ENCODE measurements around the gene BCORL1.
A peak's percentile ranks its signal among the peaks of the same experiment; 100 is the strongest.

The BCORL1 gene, protein sequence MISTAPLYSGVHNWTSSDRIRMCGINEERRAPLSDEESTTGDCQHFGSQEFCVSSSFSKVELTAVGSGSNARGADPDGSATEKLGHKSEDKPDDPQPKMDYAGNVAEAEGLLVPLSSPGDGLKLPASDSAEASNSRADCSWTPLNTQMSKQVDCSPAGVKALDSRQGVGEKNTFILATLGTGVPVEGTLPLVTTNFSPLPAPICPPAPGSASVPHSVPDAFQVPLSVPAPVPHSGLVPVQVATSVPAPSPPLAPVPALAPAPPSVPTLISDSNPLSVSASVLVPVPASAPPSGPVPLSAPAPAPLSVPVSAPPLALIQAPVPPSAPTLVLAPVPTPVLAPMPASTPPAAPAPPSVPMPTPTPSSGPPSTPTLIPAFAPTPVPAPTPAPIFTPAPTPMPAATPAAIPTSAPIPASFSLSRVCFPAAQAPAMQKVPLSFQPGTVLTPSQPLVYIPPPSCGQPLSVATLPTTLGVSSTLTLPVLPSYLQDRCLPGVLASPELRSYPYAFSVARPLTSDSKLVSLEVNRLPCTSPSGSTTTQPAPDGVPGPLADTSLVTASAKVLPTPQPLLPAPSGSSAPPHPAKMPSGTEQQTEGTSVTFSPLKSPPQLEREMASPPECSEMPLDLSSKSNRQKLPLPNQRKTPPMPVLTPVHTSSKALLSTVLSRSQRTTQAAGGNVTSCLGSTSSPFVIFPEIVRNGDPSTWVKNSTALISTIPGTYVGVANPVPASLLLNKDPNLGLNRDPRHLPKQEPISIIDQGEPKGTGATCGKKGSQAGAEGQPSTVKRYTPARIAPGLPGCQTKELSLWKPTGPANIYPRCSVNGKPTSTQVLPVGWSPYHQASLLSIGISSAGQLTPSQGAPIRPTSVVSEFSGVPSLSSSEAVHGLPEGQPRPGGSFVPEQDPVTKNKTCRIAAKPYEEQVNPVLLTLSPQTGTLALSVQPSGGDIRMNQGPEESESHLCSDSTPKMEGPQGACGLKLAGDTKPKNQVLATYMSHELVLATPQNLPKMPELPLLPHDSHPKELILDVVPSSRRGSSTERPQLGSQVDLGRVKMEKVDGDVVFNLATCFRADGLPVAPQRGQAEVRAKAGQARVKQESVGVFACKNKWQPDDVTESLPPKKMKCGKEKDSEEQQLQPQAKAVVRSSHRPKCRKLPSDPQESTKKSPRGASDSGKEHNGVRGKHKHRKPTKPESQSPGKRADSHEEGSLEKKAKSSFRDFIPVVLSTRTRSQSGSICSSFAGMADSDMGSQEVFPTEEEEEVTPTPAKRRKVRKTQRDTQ (N-terminal part only)

DNA sequence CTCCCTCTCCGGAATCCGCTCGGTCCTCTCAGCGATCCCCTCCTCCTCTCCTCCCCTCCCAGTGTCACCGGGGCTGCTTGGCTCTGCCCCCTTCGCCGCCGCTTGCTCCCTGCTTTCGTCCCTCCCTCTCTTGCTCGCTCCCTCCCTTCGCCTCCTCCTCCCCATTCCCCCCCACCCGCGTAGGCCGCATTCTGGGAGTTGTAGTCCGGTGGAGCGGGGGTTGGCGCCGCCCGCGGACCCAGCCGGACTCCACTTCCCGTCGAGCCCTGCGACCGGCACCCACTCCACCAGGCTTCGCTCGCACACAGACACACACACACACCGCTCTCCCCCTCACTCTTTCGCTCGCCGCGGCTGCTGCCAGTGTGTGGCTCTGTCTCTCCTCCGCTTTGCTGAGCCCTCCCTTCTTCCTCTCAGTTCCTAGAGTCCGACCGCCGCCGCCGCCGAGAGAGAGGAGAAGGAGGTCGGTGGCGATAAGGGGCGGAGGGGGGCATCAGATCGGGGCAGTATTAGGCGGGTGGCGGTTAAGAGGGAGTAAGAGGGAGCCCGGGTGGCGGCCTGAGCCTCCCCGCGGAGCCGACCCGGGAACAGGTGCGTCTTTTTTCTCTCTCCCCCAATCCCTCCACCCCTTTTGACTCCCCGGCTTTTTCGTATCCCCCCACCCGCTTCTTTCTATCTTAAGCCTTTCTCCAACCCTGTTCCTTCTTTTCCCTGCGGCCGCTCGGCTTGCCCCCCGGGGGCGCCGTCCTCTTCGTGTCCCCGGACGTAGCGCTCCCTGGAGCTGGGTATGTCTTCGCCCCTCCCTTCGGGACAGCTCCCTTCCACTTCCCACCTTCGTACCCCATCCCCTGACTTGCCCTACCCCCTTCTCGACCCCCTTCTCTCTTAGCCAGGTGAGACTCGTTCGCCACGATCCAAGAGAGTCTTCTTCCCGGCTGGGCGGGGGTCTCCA lies at the start of gene BCORL1:
Gene BCORL1, plus strand, starts transcription at position 336 of the 952 bp plus-strand sequence. CDS start 22,597 bp downstream, outside the sequence.
- intact Hi-C loops (cut with micrococcal nuclease): loop anchor here (2.0 to 5.0 kb wide), 2 partner anchors 50 to 920 kb away; partner anchors contain the start of gene ENOX2
- Mint-ChIP-seq H3K36me3 (ENCODE audit: low read depth) (no peaks in the 10 kb centered on the region), H3K9me3 (no peaks in the 10 kb centered on the region), H3K27ac (no peak within 1 kb of the TSS), H3K4me1 (ENCODE audit: low read depth) (peaks cover 30% of the 10 kb centered on the region), H3K4me3 (no peak within 1 kb of the TSS), H3K27me3 (peaks cover 3% of the 10 kb centered on the region)

GRCh38 chrX:129932821-129933321 lies 49.6 kb upstream of the BCORL1 start:
- peaks cover 10% of the 10 kb centered on the region for H3K4me1 Mint-ChIP-seq (ENCODE audit: low read depth)
- H3K4me3 Mint-ChIP-seq: peak overlapping the region; percentile 75
- peaks cover 15% of the 10 kb centered on the region for H3K36me3 Mint-ChIP-seq (ENCODE audit: low read depth)
- no peaks in the 10 kb centered on the region for H3K9me3 Mint-ChIP-seq
- peaks cover 27% of the 10 kb centered on the region for H3K27me3 Mint-ChIP-seq
- H3K27ac Mint-ChIP-seq: peak overlapping the region; percentile 74
- intact Hi-C loops (cut with micrococcal nuclease): loop anchor here (1.0 to 2.0 kb wide), 2 partner anchors 50 to 91 kb away; partner anchors contain the start of gene BCORL1

GRCh38 chrX:129933700-129934099 lies 48.7 kb upstream of the BCORL1 start:
- H3K4me1 Mint-ChIP-seq (ENCODE audit: low read depth): peaks cover 10% of the 10 kb centered on the region
- intact Hi-C loops (cut with micrococcal nuclease): loop anchor here (2.0 kb wide), 1 partner anchor 49 kb away; the partner anchor contains the start of gene BCORL1
- H3K27ac Mint-ChIP-seq: no peak overlapping the region
- H3K36me3 Mint-ChIP-seq (ENCODE audit: low read depth): peaks cover 9% of the 10 kb centered on the region
- H3K9me3 Mint-ChIP-seq: no peaks in the 10 kb centered on the region
- peak overlapping the region; percentile 63 for H3K4me3 Mint-ChIP-seq
- H3K27me3 Mint-ChIP-seq: peaks cover 34% of the 10 kb centered on the region

GRCh38 chrX:129934461-129934860 lies 48.0 kb upstream of the BCORL1 start:
- H3K27me3 Mint-ChIP-seq: peaks cover 38% of the 10 kb centered on the region
- intact Hi-C loops (cut with micrococcal nuclease): no loop called here
- H3K27ac Mint-ChIP-seq: no peak overlapping the region
- H3K9me3 Mint-ChIP-seq: no peaks in the 10 kb centered on the region
- no peak overlapping the region for H3K4me3 Mint-ChIP-seq
- H3K36me3 Mint-ChIP-seq (ENCODE audit: low read depth): peaks cover 2% of the 10 kb centered on the region
- H3K4me1 Mint-ChIP-seq (ENCODE audit: low read depth): peaks cover 10% of the 10 kb centered on the region

DNA sequence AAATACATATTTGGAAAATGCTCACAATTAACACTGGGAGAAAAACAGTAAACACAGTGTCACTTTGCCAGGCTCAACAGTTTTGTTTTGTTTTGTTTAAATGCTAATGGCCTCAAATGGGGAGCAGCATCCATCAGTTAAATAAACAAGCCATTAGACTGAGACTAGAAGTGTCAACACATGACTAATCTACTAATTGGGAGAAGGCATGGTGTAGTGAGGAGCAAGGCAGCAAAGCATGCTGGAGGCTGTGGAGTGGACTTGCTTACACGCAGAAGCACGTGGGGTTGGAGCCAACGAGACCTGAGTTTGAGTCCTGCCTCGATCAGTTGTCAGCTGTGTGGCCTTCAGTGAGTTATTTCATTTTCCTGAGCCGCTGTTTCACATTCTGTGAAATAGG lies 47.5 kb upstream of the BCORL1 start:
- Mint-ChIP-seq H3K4me3 (no peak overlapping the region), H3K9me3 (no peaks in the 10 kb centered on the region), H3K27ac (no peak overlapping the region), H3K36me3 (ENCODE audit: low read depth) (no peaks in the 10 kb centered on the region), H3K27me3 (peaks cover 39% of the 10 kb centered on the region), H3K4me1 (ENCODE audit: low read depth) (peaks cover 10% of the 10 kb centered on the region)
- intact Hi-C loops (cut with micrococcal nuclease): no loop called here

- Mint-ChIP-seq H3K36me3 (ENCODE audit: low read depth) (no peaks in the 10 kb centered on the region), H3K4me3 (no peak overlapping the region), H3K27me3 (peaks cover 38% of the 10 kb centered on the region), H3K4me1 (ENCODE audit: low read depth) (peaks cover 7% of the 10 kb centered on the region), H3K27ac (no peak overlapping the region), H3K9me3 (no peaks in the 10 kb centered on the region)
- intact Hi-C loops (cut with micrococcal nuclease): no loop called here
These were observed 44.4 kb upstream of the BCORL1 start for GRCh38 chrX:129938081-129938480.

DNA sequence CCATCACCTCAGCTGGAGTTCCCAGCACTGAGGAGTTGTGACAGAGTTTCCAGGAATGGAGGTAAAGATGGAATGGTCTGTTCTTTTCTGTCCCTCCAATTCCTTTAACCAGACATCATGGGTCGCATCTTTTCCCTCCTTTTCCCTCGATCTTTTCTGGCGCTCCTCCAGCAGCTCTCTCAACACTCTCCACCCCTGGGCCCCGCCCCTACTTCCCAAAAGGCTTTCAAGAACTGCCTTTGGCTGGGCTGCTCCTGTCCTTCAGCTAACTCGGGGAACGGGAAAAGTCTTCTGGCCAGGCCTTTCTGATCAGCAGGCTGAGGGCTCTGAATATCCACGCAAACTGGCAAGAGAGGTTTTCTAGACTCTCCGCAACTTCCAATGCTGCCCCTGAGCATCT lies 42.4 kb upstream of the BCORL1 start:
- no peaks in the 10 kb centered on the region for H3K36me3 Mint-ChIP-seq (ENCODE audit: low read depth)
- H3K27me3 Mint-ChIP-seq: peaks cover 21% of the 10 kb centered on the region
- H3K9me3 Mint-ChIP-seq: no peaks in the 10 kb centered on the region
- no peaks in the 10 kb centered on the region for H3K4me1 Mint-ChIP-seq (ENCODE audit: low read depth)
- intact Hi-C loops (cut with micrococcal nuclease): no loop called here
- no peak overlapping the region for H3K27ac Mint-ChIP-seq
- H3K4me3 Mint-ChIP-seq: no peak overlapping the region

DNA sequence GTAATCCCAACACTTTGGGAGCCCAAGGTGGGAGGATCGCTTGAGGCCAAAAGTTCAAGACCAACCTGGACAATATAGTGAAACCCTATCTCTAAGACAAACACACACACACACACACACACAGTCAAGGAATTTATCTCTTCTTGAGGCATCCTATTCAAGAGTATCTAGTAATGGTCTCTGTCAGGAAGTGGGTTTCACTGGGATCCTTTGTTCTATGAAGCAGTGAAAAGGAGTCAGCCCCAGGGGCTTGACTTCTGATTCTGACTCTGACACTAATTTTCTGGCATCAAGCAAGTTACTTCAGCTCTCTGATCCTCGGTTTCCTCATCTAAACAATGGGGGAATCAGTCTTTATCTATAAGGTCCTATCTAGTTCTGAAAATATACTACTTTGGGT lies 41.7 kb upstream of the BCORL1 start:
- no peak overlapping the region for H3K27ac Mint-ChIP-seq
- intact Hi-C loops (cut with micrococcal nuclease): no loop called here
- H3K36me3 Mint-ChIP-seq (ENCODE audit: low read depth): no peaks in the 10 kb centered on the region
- H3K4me1 Mint-ChIP-seq (ENCODE audit: low read depth): no peaks in the 10 kb centered on the region
- peaks cover 21% of the 10 kb centered on the region for H3K27me3 Mint-ChIP-seq
- no peaks in the 10 kb centered on the region for H3K9me3 Mint-ChIP-seq
- H3K4me3 Mint-ChIP-seq: no peak overlapping the region

- Mint-ChIP-seq H3K36me3 (ENCODE audit: low read depth) (no peaks in the 10 kb centered on the region), H3K9me3 (no peaks in the 10 kb centered on the region), H3K27ac (no peak overlapping the region), H3K4me1 (ENCODE audit: low read depth) (no peaks in the 10 kb centered on the region), H3K27me3 (no peaks in the 10 kb centered on the region), H3K4me3 (no peak overlapping the region)
- intact Hi-C loops (cut with micrococcal nuclease): no loop called here
These were observed 37.3 kb upstream of the BCORL1 start for GRCh38 chrX:129945131-129945530.

GRCh38 chrX:129953334-129953648 lies 29.1 kb upstream of the BCORL1 start:
- no peaks in the 10 kb centered on the region for H3K9me3 Mint-ChIP-seq
- H3K27ac Mint-ChIP-seq: no peak overlapping the region
- intact Hi-C loops (cut with micrococcal nuclease): no loop called here
- H3K4me3 Mint-ChIP-seq: peak overlapping the region; percentile 46
- H3K36me3 Mint-ChIP-seq (ENCODE audit: low read depth): no peaks in the 10 kb centered on the region
- H3K27me3 Mint-ChIP-seq: peaks cover 19% of the 10 kb centered on the region
- H3K4me1 Mint-ChIP-seq (ENCODE audit: low read depth): peaks cover 25% of the 10 kb centered on the region

GRCh38 chrX:129953881-129954280 lies 28.6 kb upstream of the BCORL1 start:
- H3K4me3 Mint-ChIP-seq: no peak overlapping the region
- intact Hi-C loops (cut with micrococcal nuclease): no loop called here
- H3K36me3 Mint-ChIP-seq (ENCODE audit: low read depth): no peaks in the 10 kb centered on the region
- H3K27ac Mint-ChIP-seq: no peak overlapping the region
- peaks cover 19% of the 10 kb centered on the region for H3K27me3 Mint-ChIP-seq
- peaks cover 30% of the 10 kb centered on the region for H3K4me1 Mint-ChIP-seq (ENCODE audit: low read depth)
- H3K9me3 Mint-ChIP-seq: no peaks in the 10 kb centered on the region

GRCh38 chrX:129954804-129955203 lies 27.6 kb upstream of the BCORL1 start:
- Mint-ChIP-seq H3K4me3 (no peak overlapping the region), H3K4me1 (ENCODE audit: low read depth) (peaks cover 30% of the 10 kb centered on the region), H3K9me3 (no peaks in the 10 kb centered on the region), H3K27ac (no peak overlapping the region), H3K27me3 (peaks cover 19% of the 10 kb centered on the region), H3K36me3 (ENCODE audit: low read depth) (no peaks in the 10 kb centered on the region)
- intact Hi-C loops (cut with micrococcal nuclease): no loop called here
